Hematopoietic multipotent progenitor cell treated with erythropoietin and hydrocortisone succinate and interleukin-3 and kit ligand, for 4 days (in vitro differentiated cells): Measurements from ENCODE around the gene E2F4.
A peak's percentile ranks its signal among the peaks of the same experiment; 100 is the strongest.

ENCODE experiments used
- DNase-seq: peaks from one replicate; pipeline ENCODE4 v3.0.0-alpha.2; 2015

The E2F4 gene

GRCh38 chr16:67191995-67192681 is at the start of gene E2F4:
TSS of gene E2F4 (plus strand) at chr16:67192155. CDS start at chr16:67192228, 73 bp downstream.
- peak; percentile 97 for DNase-seq

GRCh38 chr16:67142342-67142741 is 49.6 kb upstream of the E2F4 start:
- DNase-seq = no peak

- DNase-seq = no peak
Measured at GRCh38 chr16:67144943-67145342, 47.0 kb upstream of the E2F4 start.

- DNase-seq = no peak
Measured at GRCh38 chr16:67145746-67146145, 46.2 kb upstream of the E2F4 start.

- DNase-seq = no peak
Measured at GRCh38 chr16:67146523-67147357, 45.2 kb upstream of the E2F4 start.

- no peak for DNase-seq
Measured at GRCh38 chr16:67147437-67148140, 44.4 kb upstream of the E2F4 start.

- no peak for DNase-seq
Measured at GRCh38 chr16:67148221-67148620, 43.7 kb upstream of the E2F4 start.

GRCh38 chr16:67148656-67149275 is 43.2 kb upstream of the E2F4 start:
- DNase-seq = no peak

GRCh38 chr16:67149276-67150046 is 42.5 kb upstream of the E2F4 start:
- peak; percentile 51 for DNase-seq

GRCh38 chr16:67150047-67150832 is 41.7 kb upstream of the E2F4 start:
- DNase-seq = peak; percentile 70

GRCh38 chr16:67150833-67151396 is 41.0 kb upstream of the E2F4 start, which contains the start of gene B3GNT9:
TSS of gene B3GNT9 (minus strand) at chr16:67150998. CDS start at chr16:67150485, 513 bp downstream.
- peak; percentile 60 for DNase-seq

- no peak for DNase-seq
Measured at GRCh38 chr16:67151431-67152097, 40.4 kb upstream of the E2F4 start.

- no peak for DNase-seq
Measured at GRCh38 chr16:67154578-67155294, 37.2 kb upstream of the E2F4 start.

- peak; percentile 86 for DNase-seq
Measured at GRCh38 chr16:67155295-67156142, 36.4 kb upstream of the E2F4 start.

GRCh38 chr16:67156143-67156844 is 35.7 kb upstream of the E2F4 start:
- no peak for DNase-seq

GRCh38 chr16:67157106-67157748 is 34.7 kb upstream of the E2F4 start:
- no peak for DNase-seq

GRCh38 chr16:67157892-67158635 is 33.9 kb upstream of the E2F4 start:
- no peak for DNase-seq
